Measurements from ENCODE around the gene SESN3. TPM values are rescaled to one million over a fixed set of nuclear protein-coding genes. Genes with fewer than 3 reads are reported as not detected.

Gene SESN3
- total RNA-seq, 1 experiment from 2014 or later, result 36.8 TPM

- Histone ChIP-seq H2BK5ac (ENCODE audit: insufficient read length, low read length) (no peak overlapping the region), H4K20me1 (ENCODE audit: control insufficient read depth, insufficient read depth, insufficient read length) (no peaks in the 10 kb centered on the region), H3T11ph (ENCODE audit: low read length) (no peak overlapping the region), H3K27ac (ENCODE audit: insufficient read length, low read depth, low read length) (no peak overlapping the region), H3K79me2 (ENCODE audit: insufficient read depth, low read length) (no peaks in the 10 kb centered on the region), H3K79me1 (ENCODE audit: insufficient read depth, low read depth, low read length, poor library complexity, severe bottlenecking) (no peaks in the 10 kb centered on the region), H3K23me2 (ENCODE audit: insufficient read length, low read depth, low read length, poor library complexity, severe bottlenecking) (no peaks in the 10 kb centered on the region), H3K4ac (ENCODE audit: low read depth, low read length) (no peak overlapping the region), H2BK120ac (ENCODE audit: low read depth, low read length, poor library complexity, severe bottlenecking) (no peak overlapping the region), H2BK15ac (ENCODE audit: low read depth, low read length) (no peak overlapping the region), H3K56ac (ENCODE audit: insufficient read length, low read depth, low read length) (no peak overlapping the region), H2AFZ (ENCODE audit: low read length) (no peak overlapping the region), H3K9me3 (ENCODE audit: control insufficient read depth, low read depth, low read length) (no peaks in the 10 kb centered on the region), H3K14ac (ENCODE audit: insufficient read depth, low read length) (no peak overlapping the region), H4K5ac (ENCODE audit: insufficient read length, low read depth, low read length) (no peak overlapping the region), H3K23ac (ENCODE audit: insufficient read length, low read depth, low read length) (no peak overlapping the region), H3K18ac (ENCODE audit: insufficient read length, low read depth, low read length) (no peak overlapping the region), H2BK20ac (ENCODE audit: low read depth, low read length, poor library complexity, severe bottlenecking) (no peak overlapping the region), H4K91ac (ENCODE audit: insufficient read length, low read depth, low read length) (no peak overlapping the region), H3K9ac (ENCODE audit: extremely low read depth, insufficient read length, low read length) (no peak overlapping the region), H3K4me1 (ENCODE audit: insufficient read depth, low read length) (no peaks in the 10 kb centered on the region), H3K27me3 (ENCODE audit: insufficient read depth, low read length) (no peaks in the 10 kb centered on the region), H2BK12ac (ENCODE audit: insufficient read length, low read depth, low read length) (no peak overlapping the region), H3K4me2 (ENCODE audit: insufficient read depth, insufficient read length, low read length) (no peak overlapping the region), H4K8ac (replicated peaks; ENCODE audit: insufficient read length, low read depth, low read length) (no peak overlapping the region), H2AK5ac (ENCODE audit: insufficient read length, low read length) (no peak overlapping the region)
- WGBS (ENCODE audit: extremely low coverage, insufficient read length, low lambda C conversion rate), result no CpG with 5 or more reads among the region's 1 CpG
- Mint-ChIP-seq H3K9me3 (no peaks in the 10 kb centered on the region), H3K27ac (no peak overlapping the region), H3K4me1 (peaks cover 12 to 15% of the 10 kb centered on the region in 2 experiments), H3K36me3 (ENCODE audit: insufficient read depth in 1 of 3, low read depth in 3 of 3) (peaks cover 2 to 29% (median 23%) of the 10 kb centered on the region in 3 experiments; a peak in 6 of 7 replicates), H3K4me3 (no peak overlapping the region), H3K27me3 (ENCODE audit: low read depth) (no peaks in the 10 kb centered on the region)
- no peak for TF ChIP-seq CTCF (conservative IDR thresholded peaks at IDR 0.05)
- no peak for DNase-seq
Measured at GRCh38 chr11:95193541-95193940, 37.5 kb downstream of the SESN3 start.

All from H9 (cell line).